NCI-H2171 treated with DMSO at 0.1 percent for 48 hours (cell line): ENCODE results near the gene CREB5.

Source experiments
- DNase-seq: peaks from one replicate; lab custom pipeline; 2025; lab: John Stamatoyannopoulos, UW

CREB5 gene

DNA sequence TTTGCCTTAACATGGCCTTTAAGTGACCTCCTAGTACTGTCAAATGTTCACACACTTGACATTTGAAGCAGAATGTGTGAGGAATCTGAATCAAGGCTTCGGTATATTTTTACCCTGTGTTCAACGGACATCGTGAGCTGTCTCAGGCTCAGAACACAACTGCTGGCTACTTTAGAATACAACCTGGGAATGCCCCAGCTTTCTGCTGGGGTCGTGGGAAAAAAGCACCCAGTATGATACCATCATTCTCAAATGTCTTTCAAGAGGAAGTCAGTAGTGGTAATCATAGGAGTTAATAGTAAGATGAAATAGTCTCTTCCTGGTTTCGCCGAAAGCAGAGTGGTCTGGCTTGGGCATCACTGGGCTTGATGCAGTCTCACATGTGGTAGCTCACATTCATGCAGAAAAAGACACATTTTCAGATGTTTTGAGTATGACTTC is 67.2 kb downstream of the CREB5 start:
- no peak for DNase-seq

DNA sequence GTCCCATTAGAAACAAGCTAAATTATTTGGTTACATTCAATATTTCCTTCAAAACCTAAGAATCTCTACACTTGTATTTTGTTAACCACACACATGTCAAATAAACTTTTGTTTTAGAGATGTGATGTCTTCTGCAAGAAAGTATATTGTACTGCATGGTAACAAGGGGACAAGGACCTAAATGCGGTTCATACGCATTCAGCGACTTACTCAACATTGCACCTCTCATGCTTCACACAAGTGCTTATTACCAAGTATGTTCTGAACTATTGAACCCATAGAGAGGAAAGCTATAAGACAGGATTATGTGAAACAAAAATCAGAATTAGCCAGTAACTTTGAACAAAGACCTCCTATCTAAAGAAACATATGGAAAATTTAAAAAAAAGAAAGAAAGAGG is 68.3 kb downstream of the CREB5 start:
- no peak for DNase-seq

DNA sequence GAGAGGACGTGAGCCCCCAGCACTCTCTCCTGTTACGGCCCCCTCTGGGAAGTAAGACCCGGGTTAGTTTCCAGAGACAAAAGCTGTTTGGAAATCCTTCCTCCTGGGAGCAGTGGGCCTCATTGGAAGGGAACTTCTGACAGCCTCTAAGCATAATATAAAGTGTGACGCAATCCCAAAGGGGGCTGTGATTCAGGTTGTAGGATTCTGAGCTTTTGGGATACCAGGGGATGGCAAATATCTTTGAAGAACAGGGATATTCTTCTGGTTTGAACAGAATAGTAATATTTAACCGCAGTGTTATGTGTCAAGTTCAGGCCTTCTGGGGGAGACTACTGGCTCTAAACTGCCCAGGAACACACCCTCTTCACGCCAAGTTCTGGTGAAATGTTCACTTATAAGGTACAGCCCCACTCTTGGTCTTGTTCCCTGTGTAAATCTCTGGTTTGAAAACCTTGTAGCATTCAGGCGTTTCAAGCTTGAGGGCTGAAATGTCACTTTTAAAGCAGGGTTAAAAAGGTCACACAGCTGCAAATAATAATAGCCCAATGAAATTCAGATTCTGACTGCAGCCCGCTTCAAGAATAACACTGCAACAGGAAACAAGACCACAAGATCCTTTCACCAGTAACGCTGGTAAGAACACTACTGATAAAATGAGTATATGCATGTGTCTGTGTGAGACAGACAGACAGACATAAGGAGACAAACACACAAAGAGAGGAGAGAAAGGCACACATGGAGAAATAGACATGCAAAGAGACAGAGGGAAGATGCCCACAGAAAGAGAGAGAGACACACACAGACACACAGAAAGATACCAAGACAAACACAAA is 69.0 kb downstream of the CREB5 start:
- DNase-seq, result no peak

DNA sequence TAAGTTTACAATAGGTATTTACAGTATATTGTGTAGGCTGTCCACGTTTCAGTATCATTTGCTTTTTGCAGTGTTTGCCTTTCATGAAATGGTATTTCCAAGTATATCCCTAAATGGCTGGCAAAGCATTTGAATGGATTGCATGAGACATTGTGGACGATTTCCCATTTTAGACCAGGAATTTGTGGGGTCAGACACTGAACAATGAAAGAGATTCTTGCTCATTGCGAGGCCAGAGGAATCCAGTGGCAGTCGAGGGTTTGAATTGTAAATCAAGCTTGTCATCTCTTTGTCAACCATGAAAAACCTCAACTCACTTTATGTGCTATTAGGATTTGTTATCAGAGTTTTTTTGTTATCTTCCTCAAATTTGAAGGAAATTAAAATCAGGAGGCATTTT is 70.8 kb downstream of the CREB5 start:
- DNase-seq, result no peak

DNA sequence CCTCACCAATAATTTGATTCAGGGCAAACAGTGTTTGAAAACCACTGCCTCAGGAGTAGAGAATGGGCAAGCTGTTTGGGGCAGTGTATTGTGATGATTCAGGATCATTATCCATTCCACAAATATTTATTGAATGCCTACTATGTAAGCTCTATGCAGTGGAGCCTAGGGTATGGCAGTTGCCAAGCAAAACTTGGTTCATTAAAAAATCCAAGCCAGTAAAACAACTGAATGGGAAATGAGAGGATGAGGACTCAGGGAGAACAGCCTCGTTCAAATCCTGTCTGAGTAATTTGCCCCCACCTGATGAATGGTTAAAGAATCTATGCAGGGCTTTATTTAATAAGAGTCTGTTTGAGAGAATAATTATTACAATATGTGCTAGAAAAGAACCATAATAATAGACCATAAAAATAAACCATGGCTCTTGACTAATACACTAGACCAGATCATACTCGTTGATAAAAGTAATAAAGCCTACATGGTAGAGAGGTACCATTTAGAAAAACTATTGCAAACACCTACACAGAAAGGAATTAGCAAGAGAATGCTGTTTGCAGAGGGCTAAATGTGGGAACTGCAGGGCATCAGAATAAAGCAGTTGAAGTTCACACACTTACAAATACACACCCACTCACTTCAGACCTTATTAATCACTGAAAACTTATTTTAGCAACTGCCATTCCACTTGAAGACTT is 71.7 kb downstream of the CREB5 start:
- DNase-seq, result no peak

DNA sequence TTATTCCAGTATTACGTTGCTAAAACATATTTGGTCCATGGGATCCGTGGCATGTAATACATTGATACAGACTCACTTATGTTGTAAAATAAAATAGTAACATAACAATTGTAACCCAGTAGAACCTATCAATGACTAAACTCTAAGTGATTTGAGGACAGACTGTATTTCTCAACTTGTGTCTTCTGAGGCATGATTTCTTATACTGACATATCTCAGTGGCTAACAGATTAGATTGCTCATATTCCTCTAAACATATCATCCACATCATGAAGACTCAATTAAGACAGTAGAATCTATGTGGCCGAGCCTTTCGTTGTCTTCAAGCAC is 72.3 kb downstream of the CREB5 start:
- no peak for DNase-seq

DNA sequence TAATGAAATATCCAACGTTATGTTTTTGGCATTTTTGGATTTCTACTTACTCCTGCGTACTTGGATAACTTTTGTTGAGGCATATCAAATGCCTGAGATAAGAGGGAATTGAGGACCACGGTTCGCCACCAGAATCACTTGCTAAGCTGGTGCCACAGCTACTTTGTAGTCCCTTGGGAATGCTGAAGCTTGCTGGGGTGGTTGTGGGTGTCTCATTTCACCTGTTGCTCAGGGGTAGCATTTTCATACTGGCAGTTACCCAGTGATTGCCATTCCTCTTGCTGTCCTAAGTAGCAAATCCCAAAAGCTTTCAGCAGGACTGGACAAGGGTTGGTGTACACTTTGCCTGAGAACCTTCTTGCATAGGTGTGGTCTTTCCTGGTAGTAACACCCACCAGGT is 75.2 kb downstream of the CREB5 start:
- peak; percentile 21 for DNase-seq

DNA sequence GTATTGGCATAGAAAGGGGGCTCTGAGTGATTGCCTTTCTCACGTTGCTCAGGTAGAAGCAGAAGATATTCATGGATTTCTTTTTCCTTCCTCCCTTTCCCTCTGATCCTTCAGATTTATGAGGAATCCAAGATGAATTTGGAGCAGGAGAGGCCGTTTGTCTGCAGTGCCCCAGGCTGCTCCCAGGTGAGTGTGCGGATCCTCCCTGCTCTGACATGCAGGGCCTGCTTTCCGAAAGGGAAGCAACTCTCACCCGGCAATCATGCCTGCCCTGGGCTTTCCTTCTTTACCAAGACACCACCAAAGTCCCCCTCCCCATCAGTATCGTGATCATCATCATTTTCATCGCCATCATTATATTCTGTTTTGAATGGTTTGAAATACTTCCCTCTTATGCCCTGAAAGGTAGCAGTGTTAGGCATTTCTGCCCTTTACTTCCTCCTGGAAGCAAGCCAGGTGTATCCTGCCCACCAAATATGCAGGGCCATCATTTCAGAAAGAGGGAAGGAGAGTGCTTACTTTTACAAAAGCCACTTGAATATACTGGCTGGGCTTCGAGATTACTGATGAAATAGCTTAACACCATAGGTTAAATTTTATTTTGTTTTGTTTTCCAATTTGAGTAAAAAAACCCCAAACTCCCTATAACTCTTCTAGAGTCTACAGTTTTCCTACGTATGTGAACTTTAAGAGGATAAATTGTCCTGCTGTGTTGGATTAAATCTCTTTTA is 75.9 kb downstream of the CREB5 start:
- DNase-seq, result no peak

DNA sequence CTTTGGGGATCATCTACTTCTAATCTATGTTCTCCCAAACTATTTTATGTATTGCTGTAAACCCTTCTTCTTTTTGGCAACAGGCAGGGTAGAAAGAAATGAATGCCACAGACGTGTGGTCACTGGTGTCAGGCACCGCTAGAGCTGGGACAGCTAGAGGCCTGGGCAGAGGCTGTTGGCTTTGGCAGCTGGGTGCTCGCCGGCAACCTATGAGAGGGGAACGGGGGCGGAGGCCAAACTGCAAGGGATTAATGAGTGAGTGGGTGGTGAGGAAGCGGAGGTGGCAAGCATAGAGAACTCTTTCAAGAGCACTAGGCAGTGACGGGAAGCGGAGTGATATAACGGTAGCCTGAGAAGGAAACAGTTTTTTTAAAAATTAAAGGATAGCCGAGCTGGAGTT is 78.5 kb downstream of the CREB5 start:
- no peak for DNase-seq

DNA sequence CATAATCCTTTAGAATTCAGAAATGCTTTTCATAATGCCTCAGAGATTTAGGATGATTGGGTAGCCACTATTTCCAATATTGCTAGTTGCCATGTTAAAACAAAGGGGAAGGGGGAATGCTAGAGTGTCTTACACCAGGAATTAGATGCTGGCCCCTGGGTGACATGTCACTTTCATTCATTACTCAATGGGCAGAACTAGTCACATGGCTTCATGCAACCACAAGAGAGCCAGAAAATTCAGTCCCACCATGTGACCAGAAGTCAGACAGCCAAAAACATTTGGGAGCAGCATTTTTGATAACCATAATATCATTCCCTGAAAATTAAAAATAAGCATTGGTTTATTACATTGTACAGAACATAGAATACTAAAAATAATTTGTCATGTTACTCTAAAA is 81.2 kb downstream of the CREB5 start:
- no peak for DNase-seq

DNA sequence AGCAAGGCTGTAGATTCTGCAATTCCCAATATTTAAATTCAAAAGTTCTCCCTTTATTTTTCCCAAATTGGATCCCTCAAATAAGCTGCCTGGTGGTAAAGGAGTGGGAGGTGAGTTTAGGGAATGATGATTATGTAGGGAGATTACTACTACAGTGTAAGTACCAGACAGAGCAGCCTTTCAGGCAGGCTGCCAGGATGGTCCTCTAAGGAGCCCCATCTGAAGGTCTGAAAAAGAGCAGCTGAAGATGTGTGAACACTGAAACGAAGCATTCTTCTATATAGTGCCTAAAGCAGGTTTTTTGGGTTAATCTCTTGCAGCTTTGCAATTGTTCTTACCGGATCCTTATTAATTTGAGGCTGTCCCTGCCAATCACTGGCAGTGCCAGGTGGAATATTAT is 84.7 kb downstream of the CREB5 start:
- DNase-seq, result no peak

DNA sequence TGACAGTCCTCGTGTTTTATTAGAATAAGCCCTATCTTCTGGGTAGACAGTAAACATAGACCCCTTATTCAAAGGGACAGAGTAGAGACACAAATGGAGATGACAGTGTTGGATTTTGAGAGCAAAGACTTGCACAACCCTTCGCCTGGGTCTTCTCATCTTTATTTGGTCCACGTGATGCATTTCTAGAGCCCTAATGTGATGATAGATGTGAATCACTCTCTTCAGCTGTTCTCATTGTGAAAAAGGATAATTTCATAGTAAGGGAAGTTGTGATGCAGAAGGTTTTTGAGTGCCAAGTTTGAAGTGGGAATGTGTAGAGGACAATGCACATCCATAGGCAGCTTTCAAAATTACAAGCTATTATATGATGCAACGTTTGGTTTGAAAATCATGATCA is 86.3 kb downstream of the CREB5 start:
- no peak for DNase-seq

DNA sequence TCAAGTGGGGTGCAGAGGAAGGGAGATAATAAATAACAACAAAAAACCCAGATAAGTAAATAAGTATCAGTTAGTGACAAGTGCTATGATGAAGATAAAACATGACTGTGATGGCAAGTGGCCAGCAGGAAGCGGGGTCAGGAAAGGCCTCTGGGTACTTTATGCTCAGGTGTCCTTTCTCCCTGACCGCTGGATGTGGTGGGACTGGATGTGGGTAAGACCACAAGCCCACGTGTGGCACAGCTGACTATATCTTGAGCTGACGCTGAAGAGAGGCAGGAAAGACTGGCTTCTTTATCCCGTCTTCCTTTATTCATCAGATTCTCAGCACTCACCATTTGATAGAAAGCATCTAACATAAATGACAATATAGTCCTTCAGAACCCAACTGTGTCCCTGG is 87.8 kb downstream of the CREB5 start:
- no peak for DNase-seq

DNA sequence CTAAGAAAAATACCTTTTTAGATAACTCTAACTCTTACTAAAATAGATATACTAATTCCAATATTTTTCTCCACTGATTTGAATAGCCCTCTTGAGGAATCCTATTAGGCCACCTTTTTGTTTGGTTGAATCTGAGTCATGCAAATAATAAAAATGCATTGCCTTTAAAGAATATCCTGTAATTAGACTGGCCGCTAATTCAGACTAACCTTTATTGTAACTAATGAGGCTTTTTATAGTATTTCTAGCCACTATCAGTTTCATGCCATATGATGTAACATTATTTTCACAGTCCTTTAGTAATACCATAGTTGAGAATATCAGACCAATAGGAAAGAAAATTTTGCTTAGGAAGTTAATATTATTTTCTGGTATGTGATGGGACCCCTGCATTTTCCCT is 90.1 kb downstream of the CREB5 start:
- DNase-seq, result no peak

DNA sequence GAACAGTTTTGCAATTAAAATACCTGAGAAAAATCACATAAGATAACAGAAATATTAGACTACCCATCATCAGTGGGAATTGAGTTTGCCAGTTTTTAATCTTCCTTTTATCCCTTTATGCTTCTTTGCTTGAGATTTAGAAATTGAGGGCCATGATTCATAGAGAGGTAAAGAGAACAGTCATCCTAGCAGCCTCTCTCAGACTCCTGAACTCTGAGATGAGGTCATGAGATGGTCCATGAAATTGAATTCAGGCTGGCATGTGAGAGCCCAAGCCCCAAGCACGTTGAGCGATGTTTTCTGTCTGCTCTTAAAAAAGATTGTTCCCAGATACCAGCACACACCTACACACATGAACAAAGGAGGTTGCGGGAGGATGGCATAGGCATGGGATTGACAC is 91.1 kb downstream of the CREB5 start:
- DNase-seq, result no peak

DNA sequence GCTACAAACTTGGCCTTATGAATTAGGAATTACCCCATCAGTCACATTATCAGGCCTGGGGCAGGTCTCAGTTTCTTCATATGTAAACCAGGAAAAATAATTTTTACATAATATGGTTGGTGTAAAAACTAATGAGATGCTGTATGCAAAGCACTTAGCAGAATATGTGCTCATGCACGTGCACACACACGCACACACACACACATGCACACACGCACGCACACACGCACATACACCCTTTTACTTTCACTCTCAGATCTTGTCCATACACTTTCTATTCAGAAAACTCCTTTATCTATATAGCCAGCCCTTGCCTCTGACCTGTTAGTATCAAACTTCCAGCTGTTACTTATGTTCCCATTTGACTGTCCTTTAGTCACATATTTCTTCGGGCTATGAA is 92.7 kb downstream of the CREB5 start:
- no peak for DNase-seq

DNA sequence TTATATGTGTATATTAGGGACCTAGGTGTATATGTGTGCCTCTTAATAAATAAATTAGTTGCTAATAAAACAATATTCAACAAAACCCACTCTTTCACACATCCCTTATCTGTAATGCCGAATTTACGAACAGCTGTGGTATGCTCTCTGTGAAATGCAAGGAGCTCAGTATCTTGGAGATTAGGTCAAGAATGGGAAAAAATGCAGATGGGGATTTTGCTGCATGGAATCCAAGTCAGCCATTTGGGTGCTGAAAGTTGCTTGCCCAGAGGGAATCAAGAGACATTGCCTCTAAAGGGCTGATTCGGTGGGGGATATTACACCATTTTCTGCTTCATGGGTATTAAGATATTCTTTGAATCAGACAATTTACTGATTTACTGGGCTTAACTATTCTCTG is 93.5 kb downstream of the CREB5 start:
- no peak for DNase-seq

DNA sequence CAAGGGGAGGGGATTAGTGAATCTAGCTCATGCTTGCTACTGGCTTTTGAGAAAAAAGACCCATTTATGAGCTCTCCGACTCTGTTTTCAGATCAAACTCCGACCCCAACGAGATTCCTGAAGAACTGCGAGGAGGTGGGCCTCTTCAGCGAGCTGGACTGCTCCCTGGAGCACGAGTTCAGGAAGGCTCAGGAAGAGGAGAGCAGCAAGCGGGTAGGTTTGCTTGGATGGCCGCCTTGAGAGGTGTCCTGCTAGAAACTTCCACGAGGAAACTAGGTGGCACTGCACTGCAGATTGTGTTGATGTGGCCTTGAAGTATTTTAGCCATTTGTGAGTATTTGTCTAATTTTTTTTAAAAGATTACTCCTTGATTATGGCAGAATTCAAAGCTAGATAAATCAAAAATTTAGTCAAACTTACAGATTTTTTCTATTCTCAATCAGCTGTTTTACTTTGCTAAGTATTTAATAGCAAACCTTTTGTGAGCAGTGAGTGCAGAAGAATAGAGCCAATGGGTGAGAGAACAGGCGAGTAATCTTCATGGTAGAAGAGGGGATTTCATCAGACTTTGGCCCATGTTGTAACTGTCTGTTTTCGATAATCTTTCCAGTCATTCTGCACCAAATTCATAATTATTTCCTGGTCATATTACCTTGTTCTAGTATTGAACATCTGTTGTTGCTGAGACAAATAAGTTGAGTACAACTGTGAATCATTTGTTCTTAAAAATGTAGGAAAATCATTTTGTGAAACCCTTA is 95.4 kb downstream of the CREB5 start:
- no peak for DNase-seq

DNA sequence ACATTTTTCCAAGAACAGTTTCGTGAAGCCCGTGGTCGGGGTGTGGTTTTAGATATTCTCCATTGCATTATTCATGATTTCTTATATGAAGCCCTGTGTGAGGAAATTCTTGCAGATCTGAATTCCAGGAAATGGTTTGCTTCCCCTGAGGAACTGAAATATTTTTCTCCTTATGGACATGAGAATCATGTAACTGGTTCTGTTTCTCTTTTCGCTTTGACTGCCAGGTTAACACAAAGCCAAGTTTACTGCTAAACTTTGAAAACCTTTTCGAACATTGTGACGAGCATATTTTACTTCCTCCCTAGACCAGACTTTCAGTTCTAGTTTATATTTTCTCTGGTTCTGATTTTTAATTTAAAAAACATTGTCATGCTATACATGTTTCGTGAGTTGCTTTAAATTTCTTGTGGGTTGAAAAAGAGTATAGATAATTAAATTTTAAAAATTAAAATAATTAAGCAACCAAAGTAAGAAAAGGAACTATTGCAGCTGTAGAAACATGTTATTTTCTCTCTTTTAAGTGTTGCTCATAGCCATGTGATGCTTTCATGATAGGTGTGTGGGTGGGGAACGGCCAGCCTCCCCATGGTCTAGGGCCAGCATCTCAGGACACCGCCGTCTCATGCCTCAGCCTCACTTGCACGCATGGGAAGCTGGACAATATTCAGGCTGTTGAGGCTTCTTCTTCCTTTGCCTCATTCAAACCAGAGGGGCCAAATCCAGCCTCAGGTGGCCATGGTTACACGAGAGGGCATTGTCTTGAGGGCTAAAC is 97.1 kb downstream of the CREB5 start:
- DNase-seq, result no peak

DNA sequence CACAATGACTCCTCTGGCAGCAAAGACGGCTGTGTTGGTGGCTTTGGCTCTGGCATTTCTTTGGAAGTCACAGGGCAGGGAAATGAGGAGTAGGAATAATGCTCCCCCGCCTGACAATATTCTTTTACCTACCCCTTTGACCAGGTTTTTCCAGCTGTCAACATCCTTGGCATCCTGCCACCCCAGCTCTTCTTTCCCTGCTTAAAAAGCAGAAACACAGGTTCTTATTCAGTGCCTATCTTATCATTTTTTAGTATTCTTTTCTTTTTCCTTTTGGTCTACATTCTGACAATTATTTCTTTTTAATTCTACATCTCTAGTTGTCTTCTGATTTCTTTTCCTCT is 97.7 kb downstream of the CREB5 start:
- no peak for DNase-seq

DNA sequence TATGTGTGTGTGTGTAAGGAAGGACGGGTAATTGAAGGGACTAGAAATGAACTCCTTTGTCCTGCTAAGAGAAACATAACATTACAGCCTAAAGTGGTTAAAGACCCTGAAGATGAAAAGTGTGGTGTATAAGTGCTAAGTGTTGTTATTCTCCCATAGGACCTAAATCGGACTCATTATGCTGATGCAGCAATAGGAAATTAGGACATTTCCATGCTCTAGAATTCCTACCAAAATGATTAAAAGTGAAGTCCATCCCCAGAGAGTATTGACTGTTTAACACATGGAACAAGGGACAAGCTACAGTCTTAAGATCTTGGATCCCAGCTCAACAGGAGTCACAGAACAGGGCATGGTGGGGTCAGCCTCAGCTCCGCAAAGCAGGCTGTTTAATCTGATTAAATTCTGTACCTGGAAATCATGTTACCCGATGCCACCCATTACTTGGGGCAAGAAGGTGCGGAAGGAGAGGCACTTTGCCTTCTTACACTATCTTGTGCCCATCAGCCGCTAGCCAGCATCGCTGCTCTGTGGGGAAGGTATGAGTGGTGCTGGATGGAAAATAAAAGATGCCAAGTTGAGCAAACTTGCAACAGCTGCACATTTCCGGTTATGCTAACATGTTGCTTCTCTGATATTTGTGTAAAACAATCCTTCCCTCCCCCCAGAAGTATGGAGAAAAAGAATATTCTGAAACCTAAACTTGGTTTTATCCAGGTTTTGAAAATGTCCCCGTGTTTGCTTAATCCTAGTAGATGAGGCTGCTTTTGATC is 100.5 kb downstream of the CREB5 start:
- no peak for DNase-seq
